GM23338 (cell line): Measurements from ENCODE around the gene TMEM135. TPM values are rescaled to one million over a fixed set of nuclear protein-coding genes. Genes with fewer than 3 reads are reported as not detected.

Experiments
- ATAC-seq: fragments of 200-7000 bp; cut with Tn5 transposase; 3 replicates; pipeline ENCODE4 v1.9.1; 2020
- DNase-seq: peaks from one replicate; pipeline ENCODE4 v3.0.0-alpha.2; 2015; ENCODE audit warnings: low spot score
- H2AFZ ChIP-seq: fragments of 200-600 bp; sonication (generic); 2 replicates; pipeline ENCODE4 v1.8.0; 2016; ENCODE audit warnings: antibody characterized with exemption, mild to moderate bottlenecking, moderate library complexity
- H3F3A ChIP-seq: fragments of 200-600 bp; sonication (generic); replicated peaks from 2 replicates; pipeline ENCODE4 v1.8.0; 2017; ENCODE audit warnings: antibody characterized with exemption, mixed run types, low read depth
- H3K27ac ChIP-seq: fragments of 200-600 bp; sonication (generic); 2 replicates; pipeline ENCODE4 v1.6.1; 2016; ENCODE audit warnings: low read depth
- H3K27me3 ChIP-seq: fragments of 200-600 bp; sonication (generic); 2 replicates; pipeline ENCODE4 v1.8.0; 2016; ENCODE audit warnings: mild to moderate bottlenecking, mixed run types, moderate library complexity; ENCODE audit not compliant: insufficient read depth
- H3K36me3 ChIP-seq: fragments of 200-600 bp; sonication (generic); 2 replicates; pipeline ENCODE4 v1.8.0; 2016; ENCODE audit warnings: mild to moderate bottlenecking; ENCODE audit not compliant: insufficient read depth
- H3K4me1 ChIP-seq: fragments of 200-600 bp; sonication (generic); 2 replicates; pipeline ENCODE4 v1.8.0; 2016; ENCODE audit warnings: mild to moderate bottlenecking, moderate library complexity; ENCODE audit not compliant: insufficient read depth
- H3K4me2 ChIP-seq: fragments of 200-600 bp; sonication (generic); 2 replicates; pipeline ENCODE4 v1.7.1; 2017; ENCODE audit warnings: mixed run types
- H3K4me3 ChIP-seq: fragments of 200-600 bp; sonication (generic); 2 replicates; pipeline ENCODE4 v1.6.1; 2016; ENCODE audit warnings: mixed run types
- H3K79me2 ChIP-seq: fragments of 200-600 bp; sonication (generic); replicated peaks from 2 replicates; pipeline ENCODE4 v1.8.0; 2017; ENCODE audit warnings: mild to moderate bottlenecking; ENCODE audit not compliant: insufficient read depth
- H3K9me2 ChIP-seq: fragments of 200-600 bp; sonication (generic); 2 replicates; pipeline ENCODE4 v1.8.0; 2017; ENCODE audit not compliant: insufficient read depth
- H4K20me1 ChIP-seq: fragments of 200-600 bp; sonication (generic); replicated peaks from 2 replicates; pipeline ENCODE4 v1.8.0; 2017; ENCODE audit warnings: mild to moderate bottlenecking; ENCODE audit not compliant: insufficient read depth
- H3K27ac Mint-ChIP-seq: 2 replicates; pipeline ENCODE4 v1.8.0; 2020; ENCODE audit warnings: inconsistent platforms, mild to moderate bottlenecking, moderate library complexity, mixed read lengths
- H3K27me3 Mint-ChIP-seq: 3 replicates; pipeline ENCODE4 v1.8.0; 2022; ENCODE audit warnings: low read depth, mild to moderate bottlenecking, moderate library complexity, mixed read lengths, inconsistent platforms; ENCODE audit not compliant: insufficient read depth, poor library complexity
- H3K36me3 Mint-ChIP-seq: 3 replicates; pipeline ENCODE4 v1.8.0; 2021; ENCODE audit warnings: low read depth, mild to moderate bottlenecking, inconsistent platforms, moderate library complexity, mixed read lengths
- H3K4me1 Mint-ChIP-seq: 3 replicates; pipeline ENCODE4 v1.8.0; 2020; ENCODE audit warnings: mild to moderate bottlenecking, inconsistent platforms, mixed read lengths
- H3K4me3 Mint-ChIP-seq: 3 replicates; pipeline ENCODE4 v1.8.0; 2021; ENCODE audit warnings: moderate library complexity, mild to moderate bottlenecking, inconsistent platforms, mixed read lengths
- H3K9me3 Mint-ChIP-seq: 3 replicates; pipeline ENCODE4 v1.8.0; 2020; ENCODE audit warnings: moderate library complexity, mild to moderate bottlenecking, inconsistent platforms, mixed read lengths
- CTCF ChIP-seq, 2 experiments: fragments of 200-600 bp in 1 of 2; sonication (generic) in 1 of 2; conservative IDR thresholded peaks; 2 replicates each; pipeline versions ENCODE4 v1.5.1 to v1.6.1; 2016 to 2017; ENCODE audit warnings: antibody characterized with exemption in 2 of 2, low read depth in 2 of 2, mild to moderate bottlenecking in 2 of 2, moderate library complexity in 1 of 2
- EZH2phosphoT487 ChIP-seq: fragments of 200-600 bp; sonication (generic); IDR thresholded peaks from one replicate; pipeline ENCODE4 v1.8.1; 2018; ENCODE audit warnings: antibody characterized with exemption; ENCODE audit not compliant: unreplicated experiment
- JUNB ChIP-seq: IDR thresholded peaks from one replicate; pipeline ENCODE4 v1.6.1; 2016; ENCODE audit warnings: antibody characterized with exemption; ENCODE audit not compliant: unreplicated experiment
- POLR2AphosphoS5 ChIP-seq: IDR thresholded peaks from 2 replicates; pipeline ENCODE4 v1.6.1; 2016; ENCODE audit warnings: antibody characterized with exemption, low read depth
- REST ChIP-seq: IDR thresholded peaks from one replicate; pipeline ENCODE4 v1.6.1; 2018; ENCODE audit warnings: antibody characterized with exemption; ENCODE audit not compliant: unreplicated experiment
- STAT1 ChIP-seq: IDR thresholded peaks from one replicate; pipeline ENCODE4 v1.6.1; 2016; ENCODE audit warnings: antibody characterized with exemption; ENCODE audit not compliant: unreplicated experiment
- ZNF114 ChIP-seq: fragments of 250-450 bp; sonication (Bioruptor Pico); IDR thresholded peaks from 2 replicates; pipeline ENCODE4 v1.5.0; 2020; ENCODE audit warnings: mild to moderate bottlenecking, moderate library complexity
- polyA plus RNA-seq: library from polyadenylated mRNA; unstranded; fragments of >200 nt; fragmentation: Nextera tagmentation; extraction: Ambion mirVana; gene quantifications from 2 replicates; pipeline ENCODE4 v1.2.1, GENCODE V29; 2016
- total RNA-seq: library from RNA; depleted of rRNA; stranded (reverse); fragments of >200 nt; shearing (Covaris generic); gene quantifications from 2 replicates; pipeline ENCODE4 v1.2.3, GENCODE V29; 2014
- TF ChIP-seq, protein P1 (sequence below): fragments of 250-450 bp; sonication (Bioruptor Pico); IDR thresholded peaks from 2 replicates; pipeline ENCODE4 v1.5.0; 2020; ENCODE audit warnings: mild to moderate bottlenecking, moderate library complexity

Gene TMEM135
- total and polyA plus RNA-seq, 2 experiments from 2014 or later, result 23.4 to 49.9 TPM

GRCh38 chr11:87301785-87302540 is 264.2 kb downstream of the TMEM135 start (continued):
- TF ChIP-seq CTCF (conservative IDR thresholded peaks at IDR 0.05; ENCODE audit: low read depth in 2 of 2), result no peak
- no peak for TF ChIP-seq POLR2AphosphoS5

DNA sequence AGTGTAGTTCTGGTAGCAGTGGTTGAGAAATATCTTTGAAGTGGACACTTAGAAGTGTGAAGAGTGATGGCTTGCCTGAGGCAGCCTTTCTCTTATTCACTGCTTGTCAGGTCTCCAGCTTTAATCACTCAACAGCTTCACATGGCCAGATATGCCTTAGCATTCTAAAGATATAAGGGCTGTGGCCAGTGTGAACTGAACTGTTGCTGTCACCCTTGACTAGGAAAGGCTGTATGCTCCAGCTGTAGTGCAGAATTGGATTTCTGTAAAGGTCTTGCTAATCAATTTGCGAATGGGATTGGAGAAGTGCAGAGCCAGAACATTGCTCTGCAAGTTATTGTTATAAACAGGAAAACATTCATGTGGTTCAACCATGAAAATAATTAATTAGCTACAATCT is 266.7 kb downstream of the TMEM135 start:
- no peak overlapping the region for H2AFZ ChIP-seq
- no peaks in the 10 kb centered on the region for H3K36me3 ChIP-seq
- Mint-ChIP-seq H3K27ac (no peak overlapping the region), H3K36me3 (no peaks in the 10 kb centered on the region), H3K4me1 (peaks cover 33% of the 10 kb centered on the region), H3K4me3 (no peak overlapping the region), H3K27me3 (peaks cover 4% of the 10 kb centered on the region), H3K9me3 (no peaks in the 10 kb centered on the region)
- no peaks in the 10 kb centered on the region for H3K9me2 ChIP-seq
- no peaks in the 10 kb centered on the region for H3K27me3 ChIP-seq
- TF ChIP-seq, protein P1, sequence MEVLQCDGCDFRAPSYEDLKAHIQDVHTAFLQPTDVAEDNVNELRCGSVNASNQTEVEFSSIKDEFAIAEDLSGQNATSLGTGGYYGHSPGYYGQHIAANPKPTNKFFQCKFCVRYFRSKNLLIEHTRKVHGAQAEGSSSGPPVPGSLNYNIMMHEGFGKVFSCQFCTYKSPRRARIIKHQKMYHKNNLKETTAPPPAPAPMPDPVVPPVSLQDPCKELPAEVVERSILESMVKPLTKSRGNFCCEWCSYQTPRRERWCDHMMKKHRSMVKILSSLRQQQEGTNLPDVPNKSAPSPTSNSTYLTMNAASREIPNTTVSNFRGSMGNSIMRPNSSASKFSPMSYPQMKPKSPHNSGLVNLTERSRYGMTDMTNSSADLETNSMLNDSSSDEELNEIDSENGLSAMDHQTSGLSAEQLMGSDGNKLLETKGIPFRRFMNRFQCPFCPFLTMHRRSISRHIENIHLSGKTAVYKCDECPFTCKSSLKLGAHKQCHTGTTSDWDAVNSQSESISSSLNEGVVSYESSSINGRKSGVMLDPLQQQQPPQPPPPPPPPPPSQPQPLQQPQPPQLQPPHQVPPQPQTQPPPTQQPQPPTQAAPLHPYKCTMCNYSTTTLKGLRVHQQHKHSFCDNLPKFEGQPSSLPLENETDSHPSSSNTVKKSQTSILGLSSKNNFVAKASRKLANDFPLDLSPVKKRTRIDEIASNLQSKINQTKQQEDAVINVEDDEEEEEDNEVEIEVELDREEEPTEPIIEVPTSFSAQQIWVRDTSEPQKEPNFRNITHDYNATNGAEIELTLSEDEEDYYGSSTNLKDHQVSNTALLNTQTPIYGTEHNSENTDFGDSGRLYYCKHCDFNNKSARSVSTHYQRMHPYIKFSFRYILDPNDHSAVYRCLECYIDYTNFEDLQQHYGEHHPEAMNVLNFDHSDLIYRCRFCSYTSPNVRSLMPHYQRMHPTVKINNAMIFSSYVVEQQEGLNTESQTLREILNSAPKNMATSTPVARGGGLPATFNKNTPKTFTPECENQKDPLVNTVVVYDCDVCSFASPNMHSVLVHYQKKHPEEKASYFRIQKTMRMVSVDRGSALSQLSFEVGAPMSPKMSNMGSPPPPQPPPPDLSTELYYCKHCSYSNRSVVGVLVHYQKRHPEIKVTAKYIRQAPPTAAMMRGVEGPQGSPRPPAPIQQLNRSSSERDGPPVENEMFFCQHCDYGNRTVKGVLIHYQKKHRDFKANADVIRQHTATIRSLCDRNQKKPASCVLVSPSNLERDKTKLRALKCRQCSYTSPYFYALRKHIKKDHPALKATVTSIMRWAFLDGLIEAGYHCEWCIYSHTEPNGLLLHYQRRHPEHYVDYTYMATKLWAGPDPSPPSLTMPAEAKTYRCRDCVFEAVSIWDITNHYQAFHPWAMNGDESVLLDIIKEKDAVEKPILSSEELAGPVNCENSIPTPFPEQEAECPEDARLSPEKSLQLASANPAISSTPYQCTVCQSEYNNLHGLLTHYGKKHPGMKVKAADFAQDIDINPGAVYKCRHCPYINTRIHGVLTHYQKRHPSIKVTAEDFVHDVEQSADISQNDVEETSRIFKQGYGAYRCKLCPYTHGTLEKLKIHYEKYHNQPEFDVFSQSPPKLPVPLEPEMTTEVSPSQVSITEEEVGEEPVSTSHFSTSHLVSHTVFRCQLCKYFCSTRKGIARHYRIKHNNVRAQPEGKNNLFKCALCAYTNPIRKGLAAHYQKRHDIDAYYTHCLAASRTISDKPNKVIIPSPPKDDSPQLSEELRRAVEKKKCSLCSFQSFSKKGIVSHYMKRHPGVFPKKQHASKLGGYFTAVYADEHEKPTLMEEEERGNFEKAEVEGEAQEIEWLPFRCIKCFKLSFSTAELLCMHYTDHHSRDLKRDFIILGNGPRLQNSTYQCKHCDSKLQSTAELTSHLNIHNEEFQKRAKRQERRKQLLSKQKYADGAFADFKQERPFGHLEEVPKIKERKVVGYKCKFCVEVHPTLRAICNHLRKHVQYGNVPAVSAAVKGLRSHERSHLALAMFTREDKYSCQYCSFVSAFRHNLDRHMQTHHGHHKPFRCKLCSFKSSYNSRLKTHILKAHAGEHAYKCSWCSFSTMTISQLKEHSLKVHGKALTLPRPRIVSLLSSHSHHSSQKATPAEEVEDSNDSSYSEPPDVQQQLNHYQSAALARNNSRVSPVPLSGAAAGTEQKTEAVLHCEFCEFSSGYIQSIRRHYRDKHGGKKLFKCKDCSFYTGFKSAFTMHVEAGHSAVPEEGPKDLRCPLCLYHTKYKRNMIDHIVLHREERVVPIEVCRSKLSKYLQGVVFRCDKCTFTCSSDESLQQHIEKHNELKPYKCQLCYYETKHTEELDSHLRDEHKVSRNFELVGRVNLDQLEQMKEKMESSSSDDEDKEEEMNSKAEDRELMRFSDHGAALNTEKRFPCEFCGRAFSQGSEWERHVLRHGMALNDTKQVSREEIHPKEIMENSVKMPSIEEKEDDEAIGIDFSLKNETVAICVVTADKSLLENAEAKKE (CRISPR knock-in tag), result no peak
- TF ChIP-seq JUNB (no peak), ZNF114 (no peak), EZH2phosphoT487 (no peak), REST (no peak), CTCF (conservative IDR thresholded peaks at IDR 0.05; ENCODE audit: low read depth in 2 of 2) (no peak), STAT1 (no peak)
- no peaks in the 10 kb centered on the region for H4K20me1 ChIP-seq
- H3K27ac ChIP-seq, result no peak overlapping the region
- H3K4me3 ChIP-seq, result no peak overlapping the region
- ATAC-seq (no peak), DNase-seq (no peak)
- H3K79me2 ChIP-seq, result no peaks in the 10 kb centered on the region
- no peak overlapping the region for H3K4me2 ChIP-seq
- peaks cover 21% of the 10 kb centered on the region for H3K4me1 ChIP-seq
- H3F3A ChIP-seq, result no peaks in the 10 kb centered on the region
